Stimulated activated CD8-positive, alpha-beta memory T cell treated with anti-CD3 and anti-CD28 coated beads, Interleukin-4, amount 100 ng/mL, for 24 hours (primary cell): ENCODE measurements around the gene CPN2.
A peak's percentile ranks its signal among the peaks of the same experiment; 100 is the strongest.

ENCODE experiments used
- DNase-seq: peaks from one replicate; pipeline ENCODE4 v3.0.0-alpha.2; 2020; ENCODE audit warnings: low read depth

The CPN2 gene

GRCh38 chr3:194352667-194353246, 1.6 kb upstream of the CPN2 start:
- DNase-seq = no peak

- no peak for DNase-seq
These were observed 916 bp upstream of the CPN2 start for GRCh38 chr3:194351952-194352536.

DNA sequence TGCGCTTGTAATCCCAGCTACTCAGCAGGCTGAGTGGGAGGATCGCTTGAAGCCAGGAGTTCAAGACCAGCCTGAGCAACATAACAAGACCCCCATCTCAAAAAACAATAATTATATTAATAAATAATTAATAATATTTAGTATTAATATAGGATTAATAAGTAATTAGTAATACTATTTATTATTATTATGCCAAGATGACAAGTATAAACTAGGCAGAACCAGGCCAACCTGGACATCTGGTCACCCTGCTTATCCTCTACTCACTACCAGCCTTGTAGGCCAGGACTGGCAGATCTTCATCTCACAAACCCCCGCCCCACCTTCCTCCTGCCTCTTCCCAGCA, 429 bp downstream of the CPN2 start:
- no peak for DNase-seq

GRCh38 chr3:194348354-194348753, 2.8 kb downstream of the CPN2 start:
- no peak for DNase-seq

- DNase-seq = no peak
These were observed 4.5 kb downstream of the CPN2 start for GRCh38 chr3:194346621-194347020.

DNA sequence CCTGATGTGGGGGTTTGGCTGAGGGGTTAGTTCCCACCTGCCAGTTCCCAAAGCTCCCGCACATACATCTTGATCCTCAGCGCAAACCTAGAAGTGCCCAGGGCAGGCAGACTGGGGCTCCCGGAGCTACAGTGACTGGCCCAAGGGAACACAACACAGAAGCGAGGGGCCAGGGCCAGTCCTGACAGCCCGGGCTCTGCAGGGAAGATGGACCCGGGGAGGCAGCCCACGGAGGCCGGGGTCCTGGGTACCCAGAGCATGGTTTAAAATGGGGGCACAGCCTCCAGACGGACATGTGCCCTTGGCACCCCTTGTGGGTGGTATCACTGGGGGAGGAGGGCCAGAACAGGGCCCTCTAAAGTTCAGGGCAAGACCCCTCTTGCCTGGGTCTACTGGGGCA, 5.1 kb downstream of the CPN2 start:
- no peak for DNase-seq

- peak; percentile 59 for DNase-seq
These were observed 7.1 kb downstream of the CPN2 start for GRCh38 chr3:194344012-194344411.

- DNase-seq = no peak
These were observed 7.6 kb downstream of the CPN2 start for GRCh38 chr3:194343561-194343893.

DNA sequence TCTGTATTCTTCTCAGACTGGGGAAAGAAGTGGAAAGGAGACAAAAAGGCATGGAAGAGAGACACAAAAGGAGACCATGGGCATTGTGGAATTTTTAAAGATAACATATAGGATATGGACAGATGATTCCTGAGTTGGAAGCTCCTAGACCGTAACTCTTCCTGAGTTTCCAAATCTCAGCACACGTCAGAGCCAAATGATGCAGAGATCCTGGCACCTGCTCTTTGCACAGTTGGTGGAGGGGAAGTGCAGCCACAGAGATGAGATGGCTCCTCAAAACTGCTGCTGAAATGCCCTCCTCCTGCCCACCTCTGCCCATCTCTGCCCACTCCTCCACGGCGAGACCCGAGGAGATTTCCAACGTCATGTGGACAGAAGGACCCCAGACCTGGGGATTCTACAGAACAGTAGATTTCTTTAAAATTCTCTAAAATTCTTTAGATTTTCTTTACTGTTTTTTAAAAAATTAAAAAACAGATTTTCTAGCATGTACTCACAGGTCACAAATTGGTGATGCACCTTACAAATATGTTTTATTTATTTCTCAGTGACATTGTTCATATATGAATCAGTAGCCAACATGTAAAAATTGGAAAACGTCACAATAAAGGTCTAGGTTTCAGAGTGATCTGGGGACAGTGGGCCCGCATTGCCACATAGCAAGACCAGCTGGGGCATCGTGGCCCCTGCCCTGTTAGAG, 8.1 kb downstream of the CPN2 start:
- no peak for DNase-seq

- DNase-seq = no peak
These were observed 10.2 kb downstream of the CPN2 start for GRCh38 chr3:194340757-194341400.

GRCh38 chr3:194339840-194340239, 11.3 kb downstream of the CPN2 start:
- no peak for DNase-seq

DNA sequence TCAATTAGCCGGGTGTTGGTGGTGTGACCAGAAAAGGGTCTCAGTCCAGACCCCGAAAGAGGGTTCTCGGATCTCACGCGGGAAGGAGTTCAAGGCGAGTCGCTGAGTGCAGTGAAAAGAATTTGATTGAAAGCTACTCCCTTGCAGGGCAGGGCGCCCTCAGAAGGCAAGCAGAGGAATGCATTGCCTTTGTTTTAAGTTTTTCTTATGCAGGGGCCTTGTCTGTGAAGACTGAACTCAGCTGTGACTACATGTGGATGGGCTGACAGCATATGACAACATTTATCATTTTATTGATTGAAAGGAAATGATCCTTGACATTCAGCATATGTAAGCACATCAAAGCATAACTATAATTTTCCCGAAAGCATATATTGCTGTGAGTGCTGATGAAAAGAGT, 11.8 kb downstream of the CPN2 start:
- no peak for DNase-seq

DNA sequence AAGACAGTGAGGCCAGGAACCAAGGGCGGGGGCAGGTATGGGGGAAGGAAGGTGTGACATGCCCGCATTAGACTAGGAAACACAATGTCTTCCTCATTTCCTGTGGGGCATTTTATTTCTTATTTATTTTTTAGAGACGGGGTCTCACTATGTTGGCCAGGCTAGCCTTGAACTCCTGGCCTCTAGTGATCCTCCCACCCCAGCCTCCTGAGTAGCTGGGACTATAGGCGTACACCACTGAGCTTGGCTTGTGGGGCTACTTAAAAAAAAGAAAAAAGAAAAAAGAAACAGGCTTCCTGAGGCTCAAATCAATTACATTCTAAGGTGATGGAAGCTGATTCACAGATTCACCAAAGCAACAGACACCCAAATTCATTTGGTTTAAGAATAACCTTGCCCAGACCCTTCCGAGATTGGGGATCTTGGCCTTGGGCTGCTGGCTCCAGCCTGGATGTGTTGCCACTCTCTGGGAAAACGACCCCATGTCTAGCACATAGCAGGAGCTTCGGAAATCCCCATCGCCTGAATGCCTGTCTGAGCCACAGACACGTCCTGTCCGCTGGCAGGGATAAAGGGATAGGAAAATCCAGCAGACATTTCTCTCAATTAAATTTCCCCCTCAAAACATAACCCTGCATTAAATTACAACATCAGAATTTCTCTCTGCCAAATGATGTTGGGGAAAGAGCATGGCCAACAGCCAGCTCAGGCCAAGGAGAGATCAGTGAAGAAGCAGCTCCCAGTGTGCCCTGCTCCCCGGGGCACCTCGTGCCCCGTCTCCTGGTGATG, 13.0 kb downstream of the CPN2 start:
- DNase-seq = no peak

DNA sequence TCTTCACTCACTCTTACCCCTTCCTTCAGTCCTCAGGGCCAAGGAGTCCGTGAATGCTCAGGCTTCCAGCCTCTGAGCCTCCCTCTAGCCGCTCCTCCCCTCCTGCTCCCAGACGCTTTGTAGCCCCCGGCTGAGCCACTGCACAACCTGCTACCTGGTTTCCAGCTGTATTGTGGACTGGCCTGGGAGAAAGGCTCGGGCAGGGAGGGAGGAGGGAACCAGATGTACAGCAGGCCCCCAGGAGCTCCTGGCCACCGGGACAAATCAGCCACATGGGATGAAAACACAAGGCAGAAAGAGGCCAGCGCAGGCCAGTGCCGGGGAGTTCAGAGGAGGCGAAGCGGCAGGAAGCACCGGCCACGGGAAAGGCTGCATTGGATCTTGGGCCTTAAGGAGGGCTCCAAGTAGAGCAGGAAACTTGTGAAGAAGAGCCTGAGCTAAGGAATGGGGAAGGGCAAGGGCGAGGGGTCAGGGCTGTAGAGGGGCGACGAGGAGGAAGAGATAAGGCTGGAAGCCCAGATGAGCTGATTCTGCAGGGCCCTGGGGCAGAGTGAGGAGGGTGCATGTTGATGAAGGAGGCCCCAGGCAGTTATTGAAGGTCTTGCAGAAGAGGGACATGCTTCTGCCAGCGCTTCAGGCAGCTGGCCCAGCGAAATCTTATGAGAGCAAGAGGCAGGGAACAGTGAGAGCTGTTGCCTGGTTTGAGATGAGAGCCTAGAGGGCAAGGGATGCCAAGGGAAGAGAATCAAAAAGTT, 14.3 kb downstream of the CPN2 start:
- no peak for DNase-seq

GRCh38 chr3:194333981-194334320, 17.2 kb downstream of the CPN2 start:
- DNase-seq = no peak

DNA sequence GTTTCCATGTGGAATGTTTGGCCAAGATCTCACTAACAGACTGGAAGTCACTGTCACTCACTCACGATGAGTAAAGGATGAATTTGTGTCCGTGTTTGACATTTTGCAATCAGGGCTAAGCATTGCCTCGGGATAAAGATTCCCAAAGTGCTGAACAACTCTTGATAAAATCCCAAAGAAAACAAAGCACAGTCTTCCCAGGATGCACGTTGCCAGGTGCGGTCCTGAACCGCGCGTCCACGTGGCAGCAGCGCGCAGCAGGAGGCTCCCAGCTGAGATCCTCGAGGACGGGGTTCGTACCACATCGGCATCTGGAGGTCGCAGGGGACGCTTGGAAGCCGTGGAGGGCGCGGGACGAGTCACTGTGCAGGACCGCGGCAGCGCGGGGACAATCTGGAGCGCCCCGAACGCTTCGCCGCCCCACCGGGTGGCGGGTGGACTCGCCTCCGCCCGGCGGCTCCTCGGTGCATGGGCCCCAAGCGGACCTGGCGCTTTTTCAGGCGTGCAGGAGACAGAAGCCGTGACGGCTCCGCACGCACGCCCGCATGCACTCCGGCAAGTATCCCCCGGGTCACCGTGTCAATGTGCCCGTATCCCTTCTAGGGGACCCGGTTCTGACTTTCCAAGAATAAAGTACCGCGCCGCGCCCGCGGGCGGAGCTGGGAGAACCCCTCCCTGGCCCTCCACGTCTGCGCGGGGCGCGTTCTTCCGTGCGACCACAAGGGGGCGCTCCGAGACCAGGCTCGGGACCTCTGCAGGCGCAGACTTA, 17.7 kb downstream of the CPN2 start:
- peak; percentile 85 for DNase-seq

DNA sequence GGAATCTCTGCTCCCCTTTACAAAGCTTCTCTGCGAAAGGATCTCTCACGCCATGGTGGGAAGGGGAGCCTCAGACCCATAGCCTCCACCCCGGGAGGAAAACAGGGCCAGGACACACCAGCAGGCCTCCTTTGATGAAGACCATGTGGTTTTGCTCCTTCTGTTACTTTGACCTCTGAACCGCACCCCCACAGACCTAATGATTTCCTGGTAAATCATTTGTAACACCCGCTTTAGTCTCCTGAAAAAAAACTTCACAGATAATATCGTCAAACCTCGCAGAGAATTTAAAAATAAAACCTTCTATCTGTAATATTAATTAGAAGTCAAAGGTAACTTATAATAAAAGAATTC, 18.3 kb downstream of the CPN2 start:
- DNase-seq = no peak

- no peak for DNase-seq
These were observed 20.5 kb downstream of the CPN2 start for GRCh38 chr3:194330579-194330978.

DNA sequence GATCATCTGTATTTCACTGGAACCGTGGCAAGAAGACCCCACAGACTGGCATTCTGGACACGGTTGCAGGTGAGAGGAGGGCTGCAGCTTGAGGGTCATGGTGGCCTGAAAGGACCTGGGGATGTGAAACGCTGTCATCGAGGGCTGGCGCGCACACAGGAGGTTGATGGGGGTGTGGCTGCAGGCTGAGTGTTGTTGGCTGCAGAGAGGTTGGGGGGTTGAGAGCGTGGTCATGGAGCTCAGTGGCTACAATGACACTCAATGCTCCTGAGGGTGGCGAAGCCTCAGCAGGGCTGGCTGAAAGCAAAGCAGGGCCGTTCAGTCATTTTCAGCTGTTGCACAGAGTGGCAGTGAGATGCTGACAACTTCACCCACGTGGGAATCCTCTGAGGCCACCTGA, 21.0 kb downstream of the CPN2 start:
- DNase-seq = no peak

GRCh38 chr3:194329583-194329965, 21.6 kb downstream of the CPN2 start:
- no peak for DNase-seq

- no peak for DNase-seq
These were observed 22.1 kb downstream of the CPN2 start for GRCh38 chr3:194328942-194329582.
